Measurements from ENCODE around the gene PALM.
"Not testable (repeated sequence)": the region's sequence is repeated elsewhere in the genome, so short reads cannot be mapped to it uniquely, and the experiment has no call there.

The PALM gene

GRCh38 chr19:709196-709964 is 645 bp downstream of the PALM start:
- no peak for DNase-seq

GRCh38 chr19:709965-710571 is 1.3 kb downstream of the PALM start:
- DNase-seq = no peak

- DNase-seq = no peak
Measured at GRCh38 chr19:710767-711166, 2.0 kb downstream of the PALM start.

GRCh38 chr19:711254-711653 is 2.5 kb downstream of the PALM start:
- DNase-seq = no peak

GRCh38 chr19:715347-715746 is 6.6 kb downstream of the PALM start:
- no peak for DNase-seq

GRCh38 chr19:718251-718951 is 9.7 kb downstream of the PALM start:
- DNase-seq = no peak

- no peak for DNase-seq
Measured at GRCh38 chr19:718991-719512, 10.3 kb downstream of the PALM start.

GRCh38 chr19:719636-720344 is 11.1 kb downstream of the PALM start:
- DNase-seq = no peak

GRCh38 chr19:720345-721160 is 11.8 kb downstream of the PALM start:
- no peak for DNase-seq

- DNase-seq = no peak
Measured at GRCh38 chr19:722553-723101, 13.9 kb downstream of the PALM start.

GRCh38 chr19:723247-723646 is 14.5 kb downstream of the PALM start:
- no peak for DNase-seq

- DNase-seq = no peak
Measured at GRCh38 chr19:723714-724113, 15.0 kb downstream of the PALM start.

GRCh38 chr19:725461-726089 is 16.8 kb downstream of the PALM start:
- DNase-seq = no peak

GRCh38 chr19:726993-727956 is 18.5 kb downstream of the PALM start:
- no peak for DNase-seq

- DNase-seq = no peak
Measured at GRCh38 chr19:728011-728410, 19.3 kb downstream of the PALM start.

- DNase-seq = not testable (repeated sequence)
Measured at GRCh38 chr19:729564-729963, 20.8 kb downstream of the PALM start.

- DNase-seq = no peak
Measured at GRCh38 chr19:729965-730668, 21.4 kb downstream of the PALM start.

GRCh38 chr19:731000-731399 is 22.3 kb downstream of the PALM start:
- no peak for DNase-seq

All from stimulated activated CD4-positive, alpha-beta T cell treated with anti-CD3 and anti-CD28 coated beads, Interleukin-2, amount 100 ng/mL, for 48 hours (primary cell).